Left cardiac atrium (tissue), 4 donors: ENCODE data around the gene CCDC120. TPM values are rescaled to one million over a fixed set of nuclear protein-coding genes. Genes with fewer than 3 reads are reported as not detected.

Experiments used
- ATAC-seq, 2 donors: fragments of 200-7000 bp; cut with Tn5 transposase; one replicate each; pipeline ENCODE4 v1.9.1; 2020; ENCODE audit warnings: mild to moderate bottlenecking in 2 of 2, moderate library complexity in 2 of 2
- DNase-seq: peaks from one replicate; pipeline ENCODE4 v3.0.0-alpha.2; 2020
- intact Hi-C, 2 donors: fragments of 100-400 bp; cut with DNase I; formaldehyde crosslinking; loops; one replicate each; pipeline versions ENCODE4 v1.14.1 to v1.15.1; 2022 to 2023
- total RNA-seq, 2 donors: library from RNA; stranded (reverse); fragmentation: NEBNext Ultra II Directional; extraction: Animal tissue kit (Norgen Biotek cat#: 25700); gene quantifications; one replicate each; pipeline ENCODE4 v1.2.1, GENCODE V29; 2021
- donor health status: DM: no; HTN: yes; CAD: no.
- donor health status: DM: no; HTN: yes; CAD: no; lungs with severe emphysema.
- donor health status: DM: yes; HTN: yes; CAD: no.
- donor health status: Dilated cardiomyopathy.

The CCDC120 gene
- total RNA-seq, 2 donors from 2014 or later = 2.4 to 2.7 TPM

- DNase-seq (no peak), ATAC-seq (peak in 1 of 2 donors; percentile 48)
- intact Hi-C loops = no loop called here
Measured at GRCh38 chrX:49059201-49059600, 402 bp downstream of the CCDC120 start.

DNA sequence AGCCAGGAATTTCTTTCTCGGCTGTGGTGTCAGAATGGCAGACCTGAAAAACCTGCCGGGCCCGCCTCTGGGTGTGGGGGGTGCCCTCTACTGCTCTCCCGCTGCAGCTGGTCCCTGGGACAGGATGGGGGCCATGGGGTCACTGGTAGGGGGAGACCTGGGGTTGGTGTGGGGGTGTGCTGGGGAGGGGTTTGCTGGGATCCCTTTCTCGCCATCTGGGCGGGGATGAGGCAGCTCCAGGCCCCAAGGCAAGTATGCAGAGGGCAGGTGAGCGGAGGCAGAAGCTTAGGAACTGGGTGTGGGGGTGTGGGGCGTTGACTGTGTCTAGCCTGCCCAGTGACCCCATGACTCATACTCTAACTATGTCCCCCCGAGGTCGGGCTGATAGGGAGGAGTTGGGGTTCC is 884 bp downstream of the CCDC120 start:
- peak in 1 of 2 donors; percentile 41 for ATAC-seq
- intact Hi-C loops = no loop called here

GRCh38 chrX:49060914-49061313 is 2.1 kb downstream of the CCDC120 start:
- no peak for DNase-seq
- intact Hi-C loops = no loop called here

More for the DNA sequence above, 884 bp downstream of the CCDC120 start:
- no peak for DNase-seq

GRCh38 chrX:49061490-49061889 is 2.7 kb downstream of the CCDC120 start:
- ATAC-seq (no peak), DNase-seq (no peak)
- intact Hi-C loops = no loop called here

More at GRCh38 chrX:49060914-49061313, 2.1 kb downstream of the CCDC120 start:
- no peak for ATAC-seq

- ATAC-seq (no peak), DNase-seq (no peak)
- intact Hi-C loops = no loop called here
Measured at GRCh38 chrX:49061916-49062315, 3.1 kb downstream of the CCDC120 start.

GRCh38 chrX:49063715-49064114 is 4.9 kb downstream of the CCDC120 start:
- ATAC-seq = no peak
- intact Hi-C loops = no loop called here
- DNase-seq = no peak

DNA sequence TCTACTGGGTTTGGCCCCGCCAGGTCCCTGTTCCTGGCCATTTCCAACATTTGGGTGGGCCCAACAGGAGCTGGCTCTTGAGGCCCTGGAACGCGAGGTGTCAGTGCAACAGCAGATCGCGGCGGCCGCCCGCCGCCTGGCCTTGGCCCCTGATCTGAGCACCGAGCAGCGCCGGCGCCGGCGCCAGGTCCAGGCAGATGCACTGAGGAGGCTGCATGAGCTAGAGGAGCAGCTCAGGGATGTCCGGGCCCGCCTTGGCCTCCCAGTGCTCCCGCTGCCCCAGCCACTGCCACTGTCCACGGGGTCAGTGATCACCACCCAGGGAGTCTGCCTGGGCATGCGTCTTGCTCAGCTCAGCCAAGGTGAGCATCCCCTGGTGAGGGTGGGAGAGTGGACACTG is 5.5 kb downstream of the CCDC120 start:
- DNase-seq (no peak), ATAC-seq (no peak)
- intact Hi-C loops = no loop called here

GRCh38 chrX:49064735-49065134 is 5.9 kb downstream of the CCDC120 start:
- ATAC-seq (no peak), DNase-seq (no peak)
- intact Hi-C loops = no loop called here

- no peak for ATAC-seq
Measured at GRCh38 chrX:49066278-49066677, 7.5 kb downstream of the CCDC120 start.

DNA sequence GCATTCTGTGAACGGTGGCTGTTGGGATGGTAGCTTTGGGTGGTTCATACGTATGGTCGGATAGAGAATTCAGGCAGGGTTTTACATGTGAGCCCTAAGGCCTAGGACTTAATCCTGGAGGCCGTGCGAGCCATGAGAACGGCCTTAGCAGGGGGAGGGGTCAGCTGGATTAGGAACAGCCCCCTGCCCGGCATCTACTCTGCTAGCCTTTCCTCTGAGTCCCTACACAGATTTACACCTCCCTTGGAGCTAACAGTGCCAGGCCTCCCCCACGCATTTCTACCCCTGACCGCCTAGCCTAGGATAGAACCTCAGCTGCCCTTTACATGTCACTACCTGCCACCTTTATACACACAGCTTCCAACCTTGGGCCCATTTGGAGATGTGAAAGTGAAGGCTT is 7.9 kb downstream of the CCDC120 start:
- DNase-seq = no peak
- intact Hi-C loops = no loop called here
- ATAC-seq = no peak

More at GRCh38 chrX:49066278-49066677, 7.5 kb downstream of the CCDC120 start:
- no peak for DNase-seq
- intact Hi-C loops = no loop called here

DNA sequence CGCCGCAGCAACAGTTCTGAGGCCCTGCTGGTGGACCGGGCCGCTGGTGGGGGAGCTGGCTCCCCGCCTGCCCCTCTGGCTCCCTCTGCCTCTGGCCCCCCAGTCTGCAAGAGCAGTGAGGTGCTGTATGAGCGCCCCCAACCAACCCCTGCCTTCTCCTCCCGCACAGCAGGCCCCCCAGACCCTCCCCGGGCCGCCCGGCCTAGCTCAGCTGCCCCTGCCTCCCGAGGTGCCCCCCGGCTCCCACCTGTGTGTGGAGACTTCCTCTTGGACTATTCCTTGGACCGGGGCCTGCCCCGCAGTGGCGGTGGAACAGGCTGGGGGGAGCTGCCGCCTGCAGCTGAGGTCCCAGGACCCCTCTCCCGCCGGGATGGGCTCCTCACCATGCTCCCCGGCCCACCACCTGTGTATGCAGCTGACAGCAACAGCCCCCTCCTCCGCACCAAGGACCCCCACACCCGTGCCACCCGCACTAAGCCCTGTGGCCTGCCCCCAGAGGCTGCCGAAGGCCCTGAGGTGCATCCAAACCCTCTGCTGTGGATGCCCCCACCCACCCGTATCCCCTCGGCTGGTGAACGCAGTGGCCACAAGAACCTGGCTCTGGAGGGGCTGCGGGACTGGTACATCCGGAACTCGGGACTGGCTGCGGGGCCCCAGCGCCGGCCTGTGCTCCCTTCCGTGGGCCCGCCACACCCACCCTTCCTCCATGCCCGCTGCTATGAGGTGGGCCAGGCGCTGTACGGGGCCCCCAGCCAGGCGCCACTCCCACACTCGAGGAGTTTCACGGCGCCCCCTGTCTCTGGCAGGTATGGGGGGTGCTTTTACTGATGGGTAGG is 8.7 kb downstream of the CCDC120 start:
- ATAC-seq = no peak
- intact Hi-C loops = no loop called here

GRCh38 chrX:49069038-49069437 is 10.2 kb downstream of the CCDC120 start:
- no peak for ATAC-seq
- DNase-seq = no peak
- intact Hi-C loops = no loop called here

More for the DNA sequence above, 8.7 kb downstream of the CCDC120 start:
- no peak for DNase-seq

DNA sequence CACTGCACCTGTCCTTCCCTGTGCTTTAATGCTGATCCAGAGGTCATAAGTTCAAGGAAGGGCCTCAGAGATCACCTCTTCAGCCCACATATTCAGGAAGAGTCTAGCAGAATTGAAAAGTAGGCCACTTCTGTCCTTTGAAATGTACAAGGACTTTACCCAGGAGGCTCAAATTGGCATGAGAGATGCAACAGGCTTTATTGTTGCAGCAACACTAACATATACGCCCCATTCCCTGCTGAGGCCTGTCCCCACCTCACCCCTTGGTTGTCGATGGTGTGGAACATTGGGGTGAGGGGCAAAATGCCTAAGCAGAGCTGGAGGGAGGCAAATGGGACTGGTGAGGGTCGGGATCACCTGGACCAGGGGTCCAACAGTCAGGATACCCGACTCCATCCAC is 12.2 kb downstream of the CCDC120 start:
- no peak for DNase-seq
- intact Hi-C loops = no loop called here

DNA sequence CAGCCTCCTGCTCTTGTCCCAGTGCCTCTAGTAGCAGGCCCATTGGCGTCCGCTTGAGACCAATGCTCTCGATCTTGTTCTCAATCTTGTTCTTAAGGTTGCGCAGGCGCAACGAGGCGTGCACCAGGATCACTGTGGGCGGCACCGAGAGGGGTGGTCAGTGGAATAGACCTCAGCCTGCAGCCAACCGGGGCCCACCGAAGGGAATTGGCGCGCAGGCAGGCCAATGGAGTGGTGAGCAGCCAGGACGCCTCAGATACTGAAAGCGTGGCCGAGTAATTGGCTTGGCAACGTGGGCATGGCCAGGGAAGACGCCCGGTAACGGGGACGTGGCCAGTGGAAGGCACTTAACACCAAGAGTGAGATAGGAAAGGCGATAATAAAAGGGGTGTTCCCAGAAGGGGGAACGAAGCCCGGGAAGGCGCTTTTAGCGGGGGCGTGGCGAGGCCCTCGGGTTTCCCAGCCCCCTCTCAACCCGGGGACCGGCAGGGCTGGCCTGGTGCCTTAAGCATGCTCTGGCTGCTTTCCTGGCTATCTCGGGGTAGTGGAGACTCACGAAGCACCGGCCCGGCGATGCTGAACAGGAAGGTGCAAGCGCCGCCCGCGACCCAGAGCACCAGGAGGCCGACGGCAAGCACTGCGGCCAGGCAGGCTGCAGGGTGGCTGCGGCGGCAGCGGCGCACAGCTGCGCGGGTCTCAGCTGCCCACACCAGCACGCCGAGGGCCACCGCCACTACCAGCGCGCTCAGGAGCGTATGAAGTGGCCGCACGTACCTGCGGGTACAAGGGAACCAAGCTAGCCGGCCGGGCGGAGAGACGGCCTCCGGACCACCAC is 13.3 kb downstream of the CCDC120 start:
- ATAC-seq = peak; percentile 74 to 84
- DNase-seq = peak; percentile 90
- intact Hi-C loops = no loop called here

More for the DNA sequence above, 12.2 kb downstream of the CCDC120 start:
- ATAC-seq = no peak

DNA sequence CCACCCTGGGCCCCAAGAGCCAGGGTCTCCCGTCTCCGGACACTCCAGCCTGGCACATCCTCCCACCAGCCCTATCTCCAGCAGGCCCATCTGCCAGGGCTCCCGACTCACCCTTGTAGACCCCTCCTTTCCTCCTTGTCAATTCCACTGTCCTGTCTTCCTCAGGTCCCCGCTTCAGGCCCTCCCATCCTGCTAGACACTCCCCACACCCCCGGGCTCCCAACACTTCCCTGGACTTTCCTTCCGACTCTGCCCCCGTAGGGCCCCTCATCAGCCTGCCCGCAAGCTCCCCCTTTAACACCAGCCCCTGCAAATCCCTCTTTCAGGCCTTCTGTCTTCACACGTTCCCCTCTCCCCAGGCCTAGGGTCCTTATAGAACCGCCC is 13.9 kb downstream of the CCDC120 start:
- intact Hi-C loops = no loop called here
- ATAC-seq (peak in 1 of 2 donors; percentile 0), DNase-seq (no peak)

- DNase-seq = peak; percentile 95
- ATAC-seq = peak; percentile 90 to 91
- intact Hi-C loops = no loop called here
Measured at GRCh38 chrX:49073601-49074575, 15.1 kb downstream of the CCDC120 start, which contains the start of gene PRAF2. PRAF2 (minus strand) TSS chrX:49074002; CDS start chrX:49073987, 15 bp downstream.

DNA sequence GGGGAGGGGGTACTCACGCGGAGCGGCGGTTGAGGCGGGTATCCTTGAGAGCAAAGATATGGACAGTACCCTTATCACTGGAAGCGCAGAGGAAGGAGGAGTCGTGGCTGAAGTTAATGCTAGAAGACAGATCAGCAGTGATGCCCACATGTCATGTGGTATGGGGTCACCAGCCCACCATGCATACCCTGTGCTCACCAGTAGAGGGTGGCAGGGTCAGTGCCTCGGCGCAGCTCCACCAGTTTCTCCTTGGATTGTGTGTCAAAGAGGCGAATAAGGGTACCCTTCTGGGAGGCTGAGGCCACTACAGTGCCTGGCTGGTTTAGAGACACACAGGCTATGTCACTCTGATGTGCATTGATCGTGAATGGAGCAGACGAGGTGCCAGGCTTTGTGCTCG is 16.5 kb downstream of the CCDC120 start:
- DNase-seq (no peak), ATAC-seq (no peak)
- intact Hi-C loops = no loop called here

- DNase-seq (no peak), ATAC-seq (no peak)
- intact Hi-C loops = no loop called here
Measured at GRCh38 chrX:49077941-49078340, 19.1 kb downstream of the CCDC120 start.
